Measurements from ENCODE around the gene GABRD.

GABRD gene

DNA sequence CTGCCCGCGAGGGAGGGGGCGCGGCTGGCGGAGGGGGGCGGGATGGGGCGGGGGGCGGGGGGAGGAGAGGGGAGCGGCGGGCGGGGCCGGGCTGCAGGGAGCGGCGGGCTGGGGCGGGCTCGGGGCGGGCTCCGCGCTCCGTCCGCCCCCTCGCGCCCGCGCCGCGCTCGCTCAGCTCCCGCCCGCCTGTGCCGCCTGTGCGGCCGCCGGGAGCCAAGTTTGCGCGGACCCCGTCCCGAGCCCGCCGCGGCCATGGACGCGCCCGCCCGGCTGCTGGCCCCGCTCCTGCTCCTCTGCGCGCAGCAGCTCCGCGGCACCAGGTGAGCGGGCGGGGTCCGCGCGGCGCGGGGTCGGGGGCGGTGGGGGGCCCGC lies at the start of gene GABRD:
GABRD (plus strand) TSS at position 174 of the 372 bp plus-strand sequence; CDS start at position 253, 79 bp downstream.
- no peaks in the 10 kb centered on the region for H3K36me3 ChIP-seq (ENCODE audit: control insufficient read depth in 5 of 5, insufficient read depth in 5 of 5, low read length in 5 of 5)
- H3K4me3 ChIP-seq (ENCODE audit: low read depth in 1 of 5, low read length in 5 of 5) = peak within 1 kb of the TSS in 2 of 5 donors; percentile 11 to 22
- H3K4me1 ChIP-seq (ENCODE audit: control insufficient read depth in 5 of 5, insufficient read depth in 5 of 5, low read length in 5 of 5) = peaks cover 0 to 13% (median 11%) of the 10 kb centered on the region in 5 donors
- H3K9ac ChIP-seq (ENCODE audit: low read length in 5 of 5) = no peak within 1 kb of the TSS
- H3K27ac ChIP-seq (ENCODE audit: low read depth, low read length) = no peak within 1 kb of the TSS
- no peaks in the 10 kb centered on the region for H3K9me3 ChIP-seq (ENCODE audit: control insufficient read depth in 5 of 5, low read length in 5 of 5)
- H3K27me3 ChIP-seq (ENCODE audit: control insufficient read depth in 5 of 5, insufficient read depth in 4 of 5, low read length in 5 of 5) = peaks cover 35 to 56% (median 45%) of the 10 kb centered on the region in 5 donors

GRCh38 chr1:1969505-1969900 lies 49.6 kb upstream of the GABRD start:
- no peaks in the 10 kb centered on the region for H3K36me3 ChIP-seq (ENCODE audit: control insufficient read depth in 5 of 5, insufficient read depth in 5 of 5, low read length in 5 of 5)
- no peak overlapping the region for H3K4me3 ChIP-seq (ENCODE audit: low read depth in 1 of 5, low read length in 5 of 5)
- H3K9ac ChIP-seq (ENCODE audit: low read length in 5 of 5) = no peak overlapping the region
- peaks cover 0 to 4% (median 0%) of the 10 kb centered on the region in 5 donors for H3K9me3 ChIP-seq (ENCODE audit: control insufficient read depth in 5 of 5, low read length in 5 of 5)
- H3K4me1 ChIP-seq (ENCODE audit: control insufficient read depth in 5 of 5, insufficient read depth in 5 of 5, low read length in 5 of 5) = peaks cover 0 to 2% (median 0%) of the 10 kb centered on the region in 5 donors
- H3K27ac ChIP-seq (ENCODE audit: low read depth, low read length) = no peak overlapping the region
- peaks cover 0 to 37% (median 25%) of the 10 kb centered on the region in 5 donors for H3K27me3 ChIP-seq (ENCODE audit: control insufficient read depth in 5 of 5, insufficient read depth in 4 of 5, low read length in 5 of 5)

DNA sequence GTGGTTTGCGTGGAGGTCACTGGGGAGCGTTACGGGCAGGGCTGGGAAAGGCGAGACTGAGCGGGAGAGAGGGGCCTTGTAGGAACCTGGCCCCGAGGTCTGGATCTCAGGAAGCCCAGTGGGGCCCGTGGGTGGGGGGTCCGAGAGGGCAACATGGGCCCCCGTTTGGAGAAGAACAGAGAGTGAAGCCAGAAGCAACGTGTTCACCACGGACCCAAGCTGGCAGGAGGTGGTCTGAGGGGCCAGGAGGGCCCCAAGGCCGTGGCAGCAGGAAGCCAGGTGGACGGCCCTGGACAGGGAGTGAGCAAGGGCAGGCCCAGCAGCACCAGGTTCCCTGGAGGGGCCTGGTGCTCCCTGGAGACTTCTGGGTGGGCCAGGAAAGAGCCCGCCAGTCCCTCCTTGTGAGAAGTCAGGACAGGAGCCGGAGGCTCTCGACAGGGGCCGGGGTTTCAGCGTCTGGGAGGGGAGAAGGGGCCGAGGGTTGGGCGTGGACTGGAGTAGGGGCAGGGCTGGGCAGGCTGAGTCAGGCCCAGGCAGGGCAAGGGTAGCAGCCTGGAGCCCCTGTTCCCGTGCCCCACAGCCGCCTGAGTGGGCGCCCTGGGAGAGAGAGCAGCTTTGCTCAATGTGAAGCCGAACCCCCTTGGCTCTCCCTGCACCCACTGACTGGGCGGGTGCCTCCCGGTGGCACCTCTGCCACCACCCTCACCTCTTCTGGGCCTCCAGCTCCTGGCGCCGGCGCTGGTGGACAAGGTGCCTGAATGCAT lies 49.0 kb upstream of the GABRD start:
- Histone ChIP-seq H3K27me3 (ENCODE audit: control insufficient read depth in 5 of 5, insufficient read depth in 4 of 5, low read length in 5 of 5) (peaks cover 0 to 33% (median 27%) of the 10 kb centered on the region in 5 donors), H3K27ac (ENCODE audit: low read depth, low read length) (no peak overlapping the region), H3K9ac (ENCODE audit: low read length in 5 of 5) (no peak overlapping the region), H3K36me3 (ENCODE audit: control insufficient read depth in 5 of 5, insufficient read depth in 5 of 5, low read length in 5 of 5) (no peaks in the 10 kb centered on the region), H3K9me3 (ENCODE audit: control insufficient read depth in 5 of 5, low read length in 5 of 5) (peaks cover 0 to 4% (median 0%) of the 10 kb centered on the region in 5 donors), H3K4me3 (ENCODE audit: low read depth in 1 of 5, low read length in 5 of 5) (no peak overlapping the region), H3K4me1 (ENCODE audit: control insufficient read depth in 5 of 5, insufficient read depth in 5 of 5, low read length in 5 of 5) (peaks cover 0 to 2% (median 0%) of the 10 kb centered on the region in 5 donors)

DNA sequence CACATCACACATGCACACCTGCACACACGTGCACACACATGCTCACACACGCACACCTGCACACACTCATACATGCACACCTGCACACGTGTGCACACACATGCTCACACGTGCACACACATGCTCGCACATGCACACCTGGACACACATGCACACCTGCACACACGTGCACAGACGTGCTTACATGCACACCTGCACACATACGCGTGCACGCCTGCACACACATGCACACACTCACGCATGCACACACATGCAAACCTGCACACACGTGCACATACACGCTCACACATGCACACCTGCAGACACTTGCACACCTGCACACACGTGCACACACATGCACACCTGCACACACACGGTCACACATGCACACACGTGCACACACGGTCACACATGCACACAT lies 48.1 kb upstream of the GABRD start:
- Histone ChIP-seq H3K27me3 (ENCODE audit: control insufficient read depth in 5 of 5, insufficient read depth in 4 of 5, low read length in 5 of 5) (peaks cover 0 to 26% (median 22%) of the 10 kb centered on the region in 5 donors), H3K36me3 (ENCODE audit: control insufficient read depth in 5 of 5, insufficient read depth in 5 of 5, low read length in 5 of 5) (no peaks in the 10 kb centered on the region), H3K4me1 (ENCODE audit: control insufficient read depth in 5 of 5, insufficient read depth in 5 of 5, low read length in 5 of 5) (peaks cover 0 to 2% (median 0%) of the 10 kb centered on the region in 5 donors), H3K27ac (ENCODE audit: low read depth, low read length) (no peak overlapping the region), H3K9ac (ENCODE audit: low read length in 5 of 5) (no peak overlapping the region), H3K4me3 (ENCODE audit: low read depth in 1 of 5, low read length in 5 of 5) (no peak overlapping the region), H3K9me3 (ENCODE audit: control insufficient read depth in 5 of 5, low read length in 5 of 5) (peaks cover 0 to 4% (median 0%) of the 10 kb centered on the region in 5 donors)

DNA sequence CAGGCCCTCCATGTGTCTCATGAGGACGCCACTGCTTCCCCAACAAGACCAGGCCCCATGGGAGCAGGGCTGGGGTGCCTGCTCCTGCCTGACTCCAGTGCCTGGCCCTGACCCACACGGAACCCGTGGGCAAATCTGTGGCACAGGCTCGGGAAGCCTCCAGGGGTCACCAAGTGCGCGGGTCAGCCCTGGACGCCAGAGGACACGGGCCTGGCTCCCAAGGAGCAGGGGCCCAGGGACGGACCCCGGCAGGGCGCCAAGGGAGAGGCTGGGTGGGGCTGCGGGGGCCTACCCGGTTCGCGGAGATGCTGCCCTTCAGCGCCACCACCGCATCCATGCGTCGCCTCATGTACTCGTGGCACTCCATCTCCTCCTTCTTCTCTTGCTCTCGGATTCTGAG lies 47.5 kb upstream of the GABRD start:
- Histone ChIP-seq H3K27me3 (ENCODE audit: control insufficient read depth in 5 of 5, insufficient read depth in 4 of 5, low read length in 5 of 5) (peaks cover 0 to 26% (median 22%) of the 10 kb centered on the region in 5 donors), H3K4me1 (ENCODE audit: control insufficient read depth in 5 of 5, insufficient read depth in 5 of 5, low read length in 5 of 5) (no peaks in the 10 kb centered on the region), H3K36me3 (ENCODE audit: control insufficient read depth in 5 of 5, insufficient read depth in 5 of 5, low read length in 5 of 5) (no peaks in the 10 kb centered on the region), H3K9ac (ENCODE audit: low read length in 5 of 5) (no peak overlapping the region), H3K27ac (ENCODE audit: low read depth, low read length) (no peak overlapping the region), H3K4me3 (ENCODE audit: low read depth in 1 of 5, low read length in 5 of 5) (no peak overlapping the region), H3K9me3 (ENCODE audit: control insufficient read depth in 5 of 5, low read length in 5 of 5) (peaks cover 0 to 4% (median 0%) of the 10 kb centered on the region in 5 donors)

- Histone ChIP-seq H3K4me3 (ENCODE audit: low read depth in 1 of 5, low read length in 5 of 5) (no peak overlapping the region), H3K36me3 (ENCODE audit: control insufficient read depth in 5 of 5, insufficient read depth in 5 of 5, low read length in 5 of 5) (no peaks in the 10 kb centered on the region), H3K4me1 (ENCODE audit: control insufficient read depth in 5 of 5, insufficient read depth in 5 of 5, low read length in 5 of 5) (no peaks in the 10 kb centered on the region), H3K9ac (ENCODE audit: low read length in 5 of 5) (no peak overlapping the region), H3K9me3 (ENCODE audit: control insufficient read depth in 5 of 5, low read length in 5 of 5) (peaks cover 0 to 4% (median 0%) of the 10 kb centered on the region in 5 donors), H3K27ac (ENCODE audit: low read depth, low read length) (no peak overlapping the region), H3K27me3 (ENCODE audit: control insufficient read depth in 5 of 5, insufficient read depth in 4 of 5, low read length in 5 of 5) (peaks cover 0 to 19% (median 17%) of the 10 kb centered on the region in 5 donors)
Observed at GRCh38 chr1:1972976-1973715, 46.0 kb upstream of the GABRD start.

GRCh38 chr1:1973716-1974642 lies 45.2 kb upstream of the GABRD start:
- Histone ChIP-seq H3K27me3 (ENCODE audit: control insufficient read depth in 5 of 5, insufficient read depth in 4 of 5, low read length in 5 of 5) (peaks cover 0 to 16% (median 13%) of the 10 kb centered on the region in 5 donors), H3K4me1 (ENCODE audit: control insufficient read depth in 5 of 5, insufficient read depth in 5 of 5, low read length in 5 of 5) (peaks cover 0 to 2% (median 0%) of the 10 kb centered on the region in 5 donors), H3K36me3 (ENCODE audit: control insufficient read depth in 5 of 5, insufficient read depth in 5 of 5, low read length in 5 of 5) (no peaks in the 10 kb centered on the region), H3K27ac (ENCODE audit: low read depth, low read length) (no peak overlapping the region), H3K9me3 (ENCODE audit: control insufficient read depth in 5 of 5, low read length in 5 of 5) (peaks cover 0 to 4% (median 0%) of the 10 kb centered on the region in 5 donors), H3K4me3 (ENCODE audit: low read depth in 1 of 5, low read length in 5 of 5) (no peak overlapping the region), H3K9ac (ENCODE audit: low read length in 5 of 5) (no peak overlapping the region)

DNA sequence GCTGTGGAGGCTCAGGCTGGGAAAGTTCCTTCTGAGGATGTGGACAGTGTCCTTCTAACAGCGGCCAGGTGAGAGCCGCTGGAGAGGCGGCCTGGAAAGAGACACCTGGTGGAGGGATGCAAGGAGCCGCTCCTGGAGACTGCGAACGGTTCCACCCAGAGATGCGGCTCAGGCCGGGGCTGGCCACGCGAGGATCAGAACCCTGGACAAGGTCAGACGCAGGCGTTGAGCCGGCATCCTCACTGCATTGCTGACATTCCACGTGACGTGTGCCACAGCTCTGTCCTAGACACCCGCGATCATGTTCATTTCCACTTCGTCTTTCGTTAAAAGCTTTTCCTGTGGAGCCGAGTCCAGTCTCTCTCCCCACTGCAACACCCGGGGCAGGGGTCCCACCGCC lies 44.3 kb upstream of the GABRD start:
- Histone ChIP-seq H3K4me3 (ENCODE audit: low read depth in 1 of 5, low read length in 5 of 5) (no peak overlapping the region), H3K27ac (ENCODE audit: low read depth, low read length) (no peak overlapping the region), H3K27me3 (ENCODE audit: control insufficient read depth in 5 of 5, insufficient read depth in 4 of 5, low read length in 5 of 5) (peaks cover 0 to 17% (median 13%) of the 10 kb centered on the region in 5 donors), H3K9ac (ENCODE audit: low read length in 5 of 5) (no peak overlapping the region), H3K9me3 (ENCODE audit: control insufficient read depth in 5 of 5, low read length in 5 of 5) (peaks cover 0 to 4% (median 0%) of the 10 kb centered on the region in 5 donors), H3K36me3 (ENCODE audit: control insufficient read depth in 5 of 5, insufficient read depth in 5 of 5, low read length in 5 of 5) (no peaks in the 10 kb centered on the region), H3K4me1 (ENCODE audit: control insufficient read depth in 5 of 5, insufficient read depth in 5 of 5, low read length in 5 of 5) (peaks cover 0 to 2% (median 0%) of the 10 kb centered on the region in 5 donors)

GRCh38 chr1:1975535-1975934 lies 43.6 kb upstream of the GABRD start:
- Histone ChIP-seq H3K36me3 (ENCODE audit: control insufficient read depth in 5 of 5, insufficient read depth in 5 of 5, low read length in 5 of 5) (no peaks in the 10 kb centered on the region), H3K27ac (ENCODE audit: low read depth, low read length) (no peak overlapping the region), H3K4me3 (ENCODE audit: low read depth in 1 of 5, low read length in 5 of 5) (no peak overlapping the region), H3K4me1 (ENCODE audit: control insufficient read depth in 5 of 5, insufficient read depth in 5 of 5, low read length in 5 of 5) (peaks cover 0 to 2% (median 0%) of the 10 kb centered on the region in 5 donors), H3K27me3 (ENCODE audit: control insufficient read depth in 5 of 5, insufficient read depth in 4 of 5, low read length in 5 of 5) (peaks cover 0 to 17% (median 13%) of the 10 kb centered on the region in 5 donors), H3K9me3 (ENCODE audit: control insufficient read depth in 5 of 5, low read length in 5 of 5) (peaks cover 0 to 4% (median 0%) of the 10 kb centered on the region in 5 donors), H3K9ac (ENCODE audit: low read length in 5 of 5) (no peak overlapping the region)
